GM06990 (cell line): ENCODE measurements around the gene RAB22A.

Source experiments
- DNase-seq: peaks from one replicate; pipeline ENCODE4 v3.0.0-alpha.2; 2011; ENCODE audit not compliant: insufficient read length; ENCODE audit errors: extremely low read depth
- H3K27me3 ChIP-seq: replicated peaks from 2 replicates; pipeline ENCODE4 v1.6.0; 2011; ENCODE audit warnings: low read length; ENCODE audit not compliant: control insufficient read depth, insufficient read depth
- H3K36me3 ChIP-seq: 2 replicates; pipeline ENCODE4 v1.5.1; 2011; ENCODE audit warnings: low read length; ENCODE audit not compliant: control insufficient read depth, insufficient read depth
- H3K4me3 ChIP-seq: replicated peaks from 2 replicates; pipeline ENCODE4 v1.5.1; 2011; ENCODE audit warnings: low read depth, mild to moderate bottlenecking, control low read depth, low read length
- TF ChIP-seq, protein P1 (sequence below): IDR thresholded peaks from 2 replicates; pipeline ENCODE4 v1.5.1; 2011; ENCODE audit warnings: low read length, control low read depth, mild to moderate bottlenecking, inconsistent platforms; ENCODE audit not compliant: insufficient read depth, poor library complexity, severe bottlenecking

RAB22A gene

GRCh38 chr20:58384821-58385220, 75.3 kb downstream of the RAB22A start:
- no peak overlapping the region for H3K4me3 ChIP-seq
- H3K36me3 ChIP-seq = no peaks in the 10 kb centered on the region
- TF ChIP-seq, protein P1, sequence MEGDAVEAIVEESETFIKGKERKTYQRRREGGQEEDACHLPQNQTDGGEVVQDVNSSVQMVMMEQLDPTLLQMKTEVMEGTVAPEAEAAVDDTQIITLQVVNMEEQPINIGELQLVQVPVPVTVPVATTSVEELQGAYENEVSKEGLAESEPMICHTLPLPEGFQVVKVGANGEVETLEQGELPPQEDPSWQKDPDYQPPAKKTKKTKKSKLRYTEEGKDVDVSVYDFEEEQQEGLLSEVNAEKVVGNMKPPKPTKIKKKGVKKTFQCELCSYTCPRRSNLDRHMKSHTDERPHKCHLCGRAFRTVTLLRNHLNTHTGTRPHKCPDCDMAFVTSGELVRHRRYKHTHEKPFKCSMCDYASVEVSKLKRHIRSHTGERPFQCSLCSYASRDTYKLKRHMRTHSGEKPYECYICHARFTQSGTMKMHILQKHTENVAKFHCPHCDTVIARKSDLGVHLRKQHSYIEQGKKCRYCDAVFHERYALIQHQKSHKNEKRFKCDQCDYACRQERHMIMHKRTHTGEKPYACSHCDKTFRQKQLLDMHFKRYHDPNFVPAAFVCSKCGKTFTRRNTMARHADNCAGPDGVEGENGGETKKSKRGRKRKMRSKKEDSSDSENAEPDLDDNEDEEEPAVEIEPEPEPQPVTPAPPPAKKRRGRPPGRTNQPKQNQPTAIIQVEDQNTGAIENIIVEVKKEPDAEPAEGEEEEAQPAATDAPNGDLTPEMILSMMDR = no peak
- DNase-seq = no peak
- no peaks in the 10 kb centered on the region for H3K27me3 ChIP-seq

DNA sequence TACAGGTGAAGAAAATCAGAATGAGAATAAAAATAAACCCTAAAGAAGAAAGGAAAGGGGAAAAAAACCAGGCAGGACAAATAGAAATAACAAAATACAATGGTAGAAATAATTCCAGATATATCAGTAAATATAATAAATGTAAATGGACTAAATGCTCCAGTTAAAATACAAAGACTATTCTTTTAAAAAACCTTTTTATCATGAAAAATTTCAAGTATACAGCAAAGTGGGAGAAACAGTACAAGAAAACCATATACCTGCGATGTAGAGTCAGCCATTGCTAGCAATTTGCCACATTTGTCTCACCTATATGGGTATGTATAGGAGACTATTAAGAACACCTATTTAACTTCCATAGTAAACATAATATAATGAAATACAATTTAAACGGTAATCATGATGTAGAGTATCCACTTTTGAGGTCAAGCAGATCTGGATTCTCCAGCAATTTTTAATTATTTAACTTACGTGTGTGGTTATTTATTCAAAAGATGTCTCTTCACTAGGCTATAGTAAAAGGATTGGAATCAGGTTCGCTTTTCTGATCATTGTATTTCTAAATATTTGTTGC, 78.6 kb downstream of the RAB22A start:
- Histone ChIP-seq H3K36me3 (peaks cover 2% of the 10 kb centered on the region), H3K4me3 (no peak overlapping the region), H3K27me3 (no peaks in the 10 kb centered on the region)
- no peak for DNase-seq
- TF ChIP-seq, protein P1 = no peak

- H3K4me3 ChIP-seq = peak within 1 kb of the TSS; percentile 95
- peaks cover 2% of the 10 kb centered on the region for H3K36me3 ChIP-seq
- H3K27me3 ChIP-seq = no peaks in the 10 kb centered on the region
- TF ChIP-seq, protein P1 = no peak
- peak; percentile 97 for DNase-seq
These were observed 79.4 kb downstream of the RAB22A start, which contains the start of gene VAPB for GRCh38 chr20:58388882-58389323. VAPB (plus strand) TSS chr20:58389229; CDS start chr20:58389460, 231 bp downstream.

DNA sequence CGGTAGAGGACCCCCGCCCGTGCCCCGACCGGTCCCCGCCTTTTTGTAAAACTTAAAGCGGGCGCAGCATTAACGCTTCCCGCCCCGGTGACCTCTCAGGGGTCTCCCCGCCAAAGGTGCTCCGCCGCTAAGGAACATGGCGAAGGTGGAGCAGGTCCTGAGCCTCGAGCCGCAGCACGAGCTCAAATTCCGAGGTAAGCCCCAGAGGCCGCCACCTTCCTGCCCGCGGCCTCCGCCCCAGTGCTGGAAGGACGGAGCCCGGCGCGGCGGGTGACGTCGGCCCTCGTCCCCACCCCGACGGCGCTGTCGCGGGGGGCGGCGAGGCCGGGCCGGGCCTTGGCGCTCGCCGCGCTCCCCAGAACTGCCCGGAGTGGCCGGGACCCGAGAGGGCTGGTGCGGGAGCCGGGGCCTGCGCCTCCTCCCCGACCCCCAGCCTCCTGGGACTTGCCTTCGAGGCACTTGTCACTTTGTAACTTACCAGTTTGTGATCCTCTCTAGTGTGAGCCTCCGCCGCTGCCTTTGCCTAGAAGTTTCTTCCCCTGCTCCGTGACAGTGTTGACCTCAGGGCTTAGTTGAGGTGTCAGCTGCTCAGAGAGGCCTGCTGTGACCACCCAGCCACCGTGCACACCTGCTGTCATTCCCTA, 79.9 kb downstream of the RAB22A start:
- no peak for DNase-seq
- H3K27me3 ChIP-seq = no peaks in the 10 kb centered on the region
- TF ChIP-seq, protein P1 = no peak
- peaks cover 2% of the 10 kb centered on the region for H3K36me3 ChIP-seq
- peak overlapping the region; percentile 95 for H3K4me3 ChIP-seq

DNA sequence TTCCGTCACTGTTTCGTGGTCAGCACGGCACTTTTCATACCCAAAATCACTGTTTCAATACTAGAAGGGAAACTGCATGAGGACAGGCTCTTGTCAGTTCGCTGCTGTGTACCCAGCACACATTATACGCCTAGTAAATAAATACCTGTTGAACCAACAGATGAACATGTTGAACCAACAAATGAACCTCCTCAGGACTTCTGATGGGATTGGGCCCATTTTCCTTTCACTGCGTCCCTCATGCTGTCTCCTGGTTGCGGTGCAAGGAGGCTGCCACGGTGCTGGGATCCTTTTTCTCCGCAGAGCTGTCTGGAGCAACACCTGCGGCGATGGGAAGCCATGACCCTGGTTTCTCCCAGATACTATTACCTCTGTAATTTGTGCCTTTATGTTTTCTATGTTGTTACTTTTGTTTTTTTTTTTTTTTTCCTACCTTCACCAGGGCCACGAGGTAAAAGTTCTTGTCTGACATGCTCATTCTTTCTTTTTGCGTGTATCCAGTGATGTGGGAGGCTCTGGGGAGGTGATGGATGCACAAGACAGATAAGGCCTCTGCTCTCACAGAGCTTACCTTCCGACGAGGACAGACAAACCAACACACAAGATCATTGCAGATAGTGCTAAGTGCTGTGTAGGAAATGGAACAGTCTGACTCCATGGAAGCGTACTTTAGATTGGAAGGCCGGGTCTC, 80.6 kb downstream of the RAB22A start:
- TF ChIP-seq, protein P1 = no peak

More for the DNA sequence above, 80.6 kb downstream of the RAB22A start:
- Histone ChIP-seq H3K4me3 (peak overlapping the region; percentile 95), H3K36me3 (peaks cover 2% of the 10 kb centered on the region), H3K27me3 (no peaks in the 10 kb centered on the region)
- no peak for DNase-seq
